SK-N-SH (cell line): Measurements from ENCODE around the gene AMACR. TPM values are rescaled to one million over a fixed set of nuclear protein-coding genes. Genes with fewer than 3 reads are reported as not detected.

ENCODE experiments used
- CTCF ChIA-PET: fragments of 300-600, 350-600 bp; formaldehyde crosslinking; extraction: SDS; loops from one replicate; lab custom pipeline; 2021; lab: Yijun Ruan, JAX
- POLR2A ChIA-PET: fragments of 350-600 bp; sonication (Branson Sonifier 250); formaldehyde crosslinking; extraction: SDS; loops from one replicate; lab custom pipeline; 2020; ENCODE audit warnings: antibody characterized with exemption, inconsistent platforms; lab: Yijun Ruan, JAX
- DNase-seq: peaks from one replicate; pipeline ENCODE4 v3.0.0; 2012
- H2AFZ ChIP-seq: fragments of 200-600 bp; sonication (generic); 2 replicates; pipeline ENCODE4 v1.8.1; 2016; ENCODE audit warnings: antibody characterized with exemption, mild to moderate bottlenecking, low read depth
- H3F3A ChIP-seq: fragments of 200-600 bp; sonication (generic); replicated peaks from 2 replicates; pipeline ENCODE3; 2016; ENCODE audit warnings: antibody characterized with exemption, mild to moderate bottlenecking; ENCODE audit not compliant: insufficient read depth
- H3K27ac ChIP-seq, 2 experiments: fragments of 200-500 bp in 1 of 2; fragments of 200-600 bp in 1 of 2; sonication (Bioruptor generic) in 1 of 2; sonication (generic), shearing (Covaris generic) in 1 of 2; 2 replicates each; pipeline versions ENCODE4 v1.5.1 to v1.6.1; 2014 to 2016; ENCODE audit warnings: low read depth in 2 of 2, inconsistent platforms in 1 of 2, low read length in 1 of 2, mild to moderate bottlenecking in 1 of 2, mixed read lengths in 1 of 2
- H3K27me3 ChIP-seq: fragments of 200-600 bp; sonication (generic), shearing (Covaris generic); 2 replicates; pipeline ENCODE4 v1.6.1; 2016; ENCODE audit warnings: mixed run types; ENCODE audit not compliant: insufficient read depth
- H3K36me3 ChIP-seq, 2 experiments: fragments of 200-500 bp in 1 of 2; fragments of 200-600 bp in 1 of 2; sonication (Bioruptor generic) in 1 of 2; sonication (generic) in 1 of 2; replicated peaks in 1 of 2; 2 replicates each; pipeline versions ENCODE3 to v1.5.1; 2014 to 2016; ENCODE audit warnings: low read length in 1 of 2, mild to moderate bottlenecking in 1 of 2; ENCODE audit not compliant: insufficient read depth in 2 of 2, control insufficient read depth in 1 of 2
- H3K4me1 ChIP-seq, 2 experiments: fragments of 200-500 bp in 1 of 2; fragments of 200-600 bp in 1 of 2; sonication (Bioruptor generic) in 1 of 2; sonication (generic), shearing (Covaris generic) in 1 of 2; 2 replicates each; pipeline versions ENCODE4 v1.5.1 to v1.6.1; 2014 to 2016; ENCODE audit warnings: low read depth in 1 of 2, low read length in 1 of 2, mixed run types in 1 of 2; ENCODE audit not compliant: insufficient read depth in 2 of 2, control insufficient read depth in 1 of 2
- H3K4me2 ChIP-seq: fragments of 200-600 bp; sonication (generic), shearing (Covaris generic); 2 replicates; pipeline ENCODE4 v1.6.1; 2017; ENCODE audit warnings: mixed run types
- H3K4me3 ChIP-seq, 2 experiments: fragments of 200-500 bp in 1 of 2; fragments of 200-600 bp in 1 of 2; sonication (Bioruptor generic) in 1 of 2; sonication (generic), shearing (Covaris generic) in 1 of 2; 2 replicates each; pipeline versions ENCODE4 v1.5.1 to v1.8.1; 2014 to 2016; ENCODE audit warnings: low read depth in 2 of 2, inconsistent platforms in 1 of 2, low read length in 1 of 2, mild to moderate bottlenecking in 1 of 2, mixed read lengths in 1 of 2, moderate library complexity in 1 of 2
- H3K79me2 ChIP-seq: fragments of 200-600 bp; sonication (generic); 2 replicates; pipeline ENCODE4 v1.8.1; 2017; ENCODE audit warnings: mild to moderate bottlenecking; ENCODE audit not compliant: insufficient read depth
- H3K9ac ChIP-seq: fragments of 200-600 bp; sonication (generic); 2 replicates; pipeline ENCODE4 v1.6.1; 2017; ENCODE audit warnings: mixed run types
- H3K9me2 ChIP-seq: fragments of 200-600 bp; sonication (generic); 2 replicates; pipeline ENCODE4 v1.6.1; 2017; ENCODE audit warnings: mixed run types
- H3K9me3 ChIP-seq: fragments of 200-600 bp; sonication (generic); 2 replicates; pipeline ENCODE4 v1.6.1; 2017; ENCODE audit warnings: mixed run types, mild to moderate bottlenecking, moderate library complexity
- H4K20me1 ChIP-seq: fragments of 200-600 bp; sonication (generic); 2 replicates; pipeline ENCODE4 v1.6.1; 2017; ENCODE audit warnings: mild to moderate bottlenecking, mixed run types; ENCODE audit not compliant: insufficient read depth
- ELF1 ChIP-seq: IDR thresholded peaks from 2 replicates; pipeline ENCODE4 v1.4.0; 2012
- EP300 ChIP-seq, 2 experiments: IDR thresholded peaks; 2 replicates each; pipeline versions ENCODE4 v1.4.0 to v1.6.1; 2012; ENCODE audit warnings: borderline replicate concordance in 1 of 2, low read depth in 1 of 2, low read length in 1 of 2
- EZH2phosphoT487 ChIP-seq: fragments of 200-600 bp; sonication (generic); IDR thresholded peaks from 2 replicates; pipeline ENCODE4 v1.6.1; 2017; ENCODE audit warnings: low read depth, mixed run types, mild to moderate bottlenecking, antibody characterized with exemption, moderate library complexity, borderline replicate concordance
- FOXM1 ChIP-seq: IDR thresholded peaks from 2 replicates; pipeline ENCODE4 v1.4.0; 2012; ENCODE audit warnings: low read depth, mild to moderate bottlenecking
- GATA2 ChIP-seq: sonication (generic); formaldehyde crosslinking; IDR thresholded peaks from 2 replicates; pipeline ENCODE4 v1.5.0; 2020; ENCODE audit warnings: mild to moderate bottlenecking, missing genetic modification reagents
- JUND ChIP-seq: IDR thresholded peaks from 2 replicates; pipeline ENCODE4 v1.4.0; 2012
- MEF2A ChIP-seq: IDR thresholded peaks from 2 replicates; pipeline ENCODE4 v1.4.0; 2012; ENCODE audit warnings: low read depth, borderline replicate concordance
- MXI1 ChIP-seq: IDR thresholded peaks from 2 replicates; pipeline ENCODE4 v1.6.1; 2012; ENCODE audit warnings: mild to moderate bottlenecking, low read depth, low read length, improper control_type of control experiment
- RAD21 ChIP-seq: IDR thresholded peaks from 2 replicates; pipeline ENCODE4 v1.6.1; 2012; ENCODE audit warnings: mild to moderate bottlenecking, low read length
- RFX5 ChIP-seq: IDR thresholded peaks from 2 replicates; pipeline ENCODE4 v1.6.1; 2012; ENCODE audit warnings: mild to moderate bottlenecking, improper control_type of control experiment, low read length
- RXRA ChIP-seq: IDR thresholded peaks from 2 replicates; pipeline ENCODE4 v1.4.0; 2012; ENCODE audit warnings: low read depth, mild to moderate bottlenecking, borderline replicate concordance
- SMC3 ChIP-seq: IDR thresholded peaks from 2 replicates; pipeline ENCODE4 v1.6.1; 2012; ENCODE audit warnings: low read depth, low read length, improper control_type of control experiment
- TAF1 ChIP-seq: IDR thresholded peaks from 2 replicates; pipeline ENCODE4 v1.6.1; 2012; ENCODE audit warnings: low read depth, mild to moderate bottlenecking, low read length, moderate library complexity, borderline replicate concordance
- TCF12 ChIP-seq: IDR thresholded peaks from 2 replicates; pipeline ENCODE4 v1.4.0; 2012
- YY1 ChIP-seq: IDR thresholded peaks from 2 replicates; pipeline ENCODE4 v1.4.0; 2012; ENCODE audit warnings: low read depth, mild to moderate bottlenecking
- ZBTB33 ChIP-seq: IDR thresholded peaks from 2 replicates; pipeline ENCODE4 v1.4.0; 2012; ENCODE audit warnings: low read depth, borderline replicate concordance
- WGBS: methylation state at CpG from one replicate; pipeline ENCODE4 v1.1.6; 2017; ENCODE audit warnings: low lambda C conversion rate; 5-methylcytosine and 5-hydroxymethylcytosine counted together
- polyA plus RNA-seq, 3 experiments: library from polyadenylated mRNA; depleted of rRNA; stranded (reverse); fragments of >200 nt; gene quantifications; 2 replicates each; pipeline ENCODE4 v1.2.3, GENCODE V29; 2012
- TF ChIP-seq, protein P1 (sequence below): IDR thresholded peaks from 2 replicates; pipeline ENCODE4 v1.4.0; 2012; ENCODE audit warnings: low read depth, borderline replicate concordance
- TF ChIP-seq, protein P2 (sequence below): IDR thresholded peaks from 2 replicates; pipeline ENCODE4 v1.6.1; 2012; ENCODE audit warnings: mild to moderate bottlenecking, low read depth, low read length, moderate library complexity

Gene AMACR
- polyA plus RNA-seq, 1 of the 3 experiments (the other 2 are of a cell fraction) = 11.8 TPM

GRCh38 chr5:34053571-34054399, 45.9 kb upstream of the AMACR start:
- Histone ChIP-seq H3F3A (peaks cover 14% of the 10 kb centered on the region), H4K20me1 (no peaks in the 10 kb centered on the region), H3K9me3 (no peaks in the 10 kb centered on the region), H3K9me2 (no peaks in the 10 kb centered on the region), H3K9ac (no peak overlapping the region), H3K36me3 (peaks cover 6 to 10% of the 10 kb centered on the region in 2 experiments), H3K79me2 (no peaks in the 10 kb centered on the region), H3K4me3 (no peak overlapping the region), H3K27me3 (no peaks in the 10 kb centered on the region), H3K4me2 (peak overlapping the region; percentile 24; the same call in 1 of the 2 replicates), H3K27ac (peak overlapping the region; percentile 67 to 68), H3K4me1 (peaks cover 0 to 16% of the 10 kb centered on the region in 2 experiments; a peak in 3 of 4 replicates), H2AFZ (no peak overlapping the region)
- TF ChIP-seq GATA2 = no peak
- no peak for TF ChIP-seq ZBTB33
- TF ChIP-seq MXI1 = no peak
- TF ChIP-seq TAF1 = no peak
- TF ChIP-seq, protein P1, sequence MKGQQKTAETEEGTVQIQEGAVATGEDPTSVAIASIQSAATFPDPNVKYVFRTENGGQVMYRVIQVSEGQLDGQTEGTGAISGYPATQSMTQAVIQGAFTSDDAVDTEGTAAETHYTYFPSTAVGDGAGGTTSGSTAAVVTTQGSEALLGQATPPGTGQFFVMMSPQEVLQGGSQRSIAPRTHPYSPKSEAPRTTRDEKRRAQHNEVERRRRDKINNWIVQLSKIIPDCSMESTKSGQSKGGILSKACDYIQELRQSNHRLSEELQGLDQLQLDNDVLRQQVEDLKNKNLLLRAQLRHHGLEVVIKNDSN = no peak
- TF ChIP-seq RAD21 = no peak
- no peak for TF ChIP-seq SMC3
- no peak for TF ChIP-seq FOXM1
- no peak for TF ChIP-seq ELF1
- TF ChIP-seq EZH2phosphoT487 = no peak
- TF ChIP-seq YY1 = no peak
- TF ChIP-seq, protein P2, sequence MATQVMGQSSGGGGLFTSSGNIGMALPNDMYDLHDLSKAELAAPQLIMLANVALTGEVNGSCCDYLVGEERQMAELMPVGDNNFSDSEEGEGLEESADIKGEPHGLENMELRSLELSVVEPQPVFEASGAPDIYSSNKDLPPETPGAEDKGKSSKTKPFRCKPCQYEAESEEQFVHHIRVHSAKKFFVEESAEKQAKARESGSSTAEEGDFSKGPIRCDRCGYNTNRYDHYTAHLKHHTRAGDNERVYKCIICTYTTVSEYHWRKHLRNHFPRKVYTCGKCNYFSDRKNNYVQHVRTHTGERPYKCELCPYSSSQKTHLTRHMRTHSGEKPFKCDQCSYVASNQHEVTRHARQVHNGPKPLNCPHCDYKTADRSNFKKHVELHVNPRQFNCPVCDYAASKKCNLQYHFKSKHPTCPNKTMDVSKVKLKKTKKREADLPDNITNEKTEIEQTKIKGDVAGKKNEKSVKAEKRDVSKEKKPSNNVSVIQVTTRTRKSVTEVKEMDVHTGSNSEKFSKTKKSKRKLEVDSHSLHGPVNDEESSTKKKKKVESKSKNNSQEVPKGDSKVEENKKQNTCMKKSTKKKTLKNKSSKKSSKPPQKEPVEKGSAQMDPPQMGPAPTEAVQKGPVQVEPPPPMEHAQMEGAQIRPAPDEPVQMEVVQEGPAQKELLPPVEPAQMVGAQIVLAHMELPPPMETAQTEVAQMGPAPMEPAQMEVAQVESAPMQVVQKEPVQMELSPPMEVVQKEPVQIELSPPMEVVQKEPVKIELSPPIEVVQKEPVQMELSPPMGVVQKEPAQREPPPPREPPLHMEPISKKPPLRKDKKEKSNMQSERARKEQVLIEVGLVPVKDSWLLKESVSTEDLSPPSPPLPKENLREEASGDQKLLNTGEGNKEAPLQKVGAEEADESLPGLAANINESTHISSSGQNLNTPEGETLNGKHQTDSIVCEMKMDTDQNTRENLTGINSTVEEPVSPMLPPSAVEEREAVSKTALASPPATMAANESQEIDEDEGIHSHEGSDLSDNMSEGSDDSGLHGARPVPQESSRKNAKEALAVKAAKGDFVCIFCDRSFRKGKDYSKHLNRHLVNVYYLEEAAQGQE = no peak
- TF ChIP-seq MEF2A = no peak
- no peak for TF ChIP-seq EP300 (IDR thresholded peaks at IDR 0.05; ENCODE audit: borderline replicate concordance in 1 of 2, low read depth in 1 of 2, low read length in 1 of 2)
- TF ChIP-seq RFX5 = no peak
- TF ChIP-seq JUND = no peak
- no peak for TF ChIP-seq TCF12
- TF ChIP-seq RXRA = no peak
- no peak for DNase-seq
- WGBS = 78% methylated on average over 5 of the region's 5 CpGs
- ChIA-PET CTCF (interaction anchor here (0.5 to 0.6 kb wide), 2 partner anchors 277 to 670 kb away, joined by 3 read pairs; no protein-coding TSS in a partner anchor), POLR2A (interaction anchor here (0.5 kb wide), 1 partner anchor 13 kb away, joined by 3 read pairs; no protein-coding TSS in a partner anchor)
